ENCODE measurements around the gene SERINC1.
"Not testable (repeated sequence)": the region's sequence is repeated elsewhere in the genome, so short reads cannot be mapped to it uniquely, and the experiment has no call there.

DNA sequence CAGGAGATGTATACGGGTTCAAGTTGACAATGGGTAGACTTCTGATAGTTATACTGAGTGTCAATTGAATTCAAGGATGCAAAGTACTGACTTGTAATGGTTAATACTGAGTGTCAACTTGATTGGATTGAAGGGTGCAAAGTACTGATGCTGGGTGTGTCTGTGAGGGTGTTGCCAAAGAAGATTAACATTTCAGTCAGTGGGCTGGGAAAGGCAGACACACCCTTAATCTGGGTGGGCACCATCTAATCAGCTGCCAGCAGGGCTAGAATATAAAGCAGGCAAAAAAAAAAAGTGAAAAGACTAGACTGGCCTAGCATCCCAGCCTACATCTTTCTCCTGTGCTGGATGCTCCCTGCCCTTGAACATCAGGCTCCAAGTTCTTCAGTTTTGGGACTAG is 16.5 kb downstream of the SERINC1 start:
- TF ChIP-seq, protein P1, sequence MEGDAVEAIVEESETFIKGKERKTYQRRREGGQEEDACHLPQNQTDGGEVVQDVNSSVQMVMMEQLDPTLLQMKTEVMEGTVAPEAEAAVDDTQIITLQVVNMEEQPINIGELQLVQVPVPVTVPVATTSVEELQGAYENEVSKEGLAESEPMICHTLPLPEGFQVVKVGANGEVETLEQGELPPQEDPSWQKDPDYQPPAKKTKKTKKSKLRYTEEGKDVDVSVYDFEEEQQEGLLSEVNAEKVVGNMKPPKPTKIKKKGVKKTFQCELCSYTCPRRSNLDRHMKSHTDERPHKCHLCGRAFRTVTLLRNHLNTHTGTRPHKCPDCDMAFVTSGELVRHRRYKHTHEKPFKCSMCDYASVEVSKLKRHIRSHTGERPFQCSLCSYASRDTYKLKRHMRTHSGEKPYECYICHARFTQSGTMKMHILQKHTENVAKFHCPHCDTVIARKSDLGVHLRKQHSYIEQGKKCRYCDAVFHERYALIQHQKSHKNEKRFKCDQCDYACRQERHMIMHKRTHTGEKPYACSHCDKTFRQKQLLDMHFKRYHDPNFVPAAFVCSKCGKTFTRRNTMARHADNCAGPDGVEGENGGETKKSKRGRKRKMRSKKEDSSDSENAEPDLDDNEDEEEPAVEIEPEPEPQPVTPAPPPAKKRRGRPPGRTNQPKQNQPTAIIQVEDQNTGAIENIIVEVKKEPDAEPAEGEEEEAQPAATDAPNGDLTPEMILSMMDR (IDR thresholded peaks at IDR 0.05; ENCODE audit: borderline replicate concordance, extremely low read depth, low read length, poor library complexity, severe bottlenecking) = not testable (repeated sequence)
- TF ChIP-seq EZH2 (IDR thresholded peaks at IDR 0.05; ENCODE audit: borderline replicate concordance, low read depth, low read length, severe bottlenecking) = not testable (repeated sequence)
